Peyer's patch (tissue), 4 donors: Measurements from ENCODE around the gene FST.

Experiments used
- POLR2A ChIP-seq, 2 donors: fragments of 450-650 bp; IDR thresholded peaks; one replicate each; pipeline ENCODE4 v1.5.1; 2017; ENCODE audit warnings: antibody characterized with exemption in 2 of 2, mild to moderate bottlenecking in 2 of 2, moderate library complexity in 2 of 2
- TF ChIP-seq, protein P1 (sequence below), 6 experiments: fragments of 450-650 bp in 4 of 6; fragments of 200-600 bp in 2 of 6; sonication (generic) in 1 of 6; IDR thresholded peaks; one replicate each; pipeline ENCODE4 v1.5.1; 2017 to 2019; ENCODE audit warnings: antibody characterized with exemption in 6 of 6, mild to moderate bottlenecking in 3 of 6, moderate library complexity in 1 of 6

DNA sequence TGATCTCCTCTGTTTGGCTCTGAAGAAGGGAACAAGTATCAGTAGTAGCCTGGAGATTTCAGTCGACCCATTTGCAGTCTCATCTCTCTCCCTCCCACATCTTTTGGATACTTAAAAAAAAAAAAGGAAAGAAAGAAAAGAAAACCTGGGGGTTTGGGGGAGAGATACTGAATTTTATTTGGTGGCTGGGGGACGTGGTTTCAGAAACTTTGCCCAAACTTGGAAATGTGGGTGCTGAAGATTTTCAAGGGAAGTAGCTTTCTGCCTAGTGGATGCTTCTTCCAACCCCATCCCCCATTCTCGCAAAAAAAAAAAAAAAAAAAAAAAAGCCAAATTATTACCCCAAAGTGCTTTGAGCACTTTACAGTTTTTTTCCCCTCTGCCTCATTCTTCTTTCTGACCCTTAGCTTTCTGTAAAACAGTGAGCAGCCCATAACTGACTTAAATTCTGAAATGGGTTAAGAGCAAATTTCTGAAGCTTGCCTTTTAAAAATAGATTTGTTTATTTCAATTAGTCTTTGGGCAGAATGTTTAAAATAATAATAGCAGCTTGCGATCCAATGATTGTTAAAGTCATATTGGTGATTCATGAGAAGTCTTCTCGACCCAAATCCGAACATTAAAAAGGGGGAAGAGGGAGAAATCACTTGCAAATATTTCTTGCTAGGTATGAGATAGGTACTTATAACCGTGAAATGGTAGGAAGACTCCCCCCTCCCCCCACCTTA lies 894 bp downstream of the FST start:
- TF ChIP-seq, protein P1, sequence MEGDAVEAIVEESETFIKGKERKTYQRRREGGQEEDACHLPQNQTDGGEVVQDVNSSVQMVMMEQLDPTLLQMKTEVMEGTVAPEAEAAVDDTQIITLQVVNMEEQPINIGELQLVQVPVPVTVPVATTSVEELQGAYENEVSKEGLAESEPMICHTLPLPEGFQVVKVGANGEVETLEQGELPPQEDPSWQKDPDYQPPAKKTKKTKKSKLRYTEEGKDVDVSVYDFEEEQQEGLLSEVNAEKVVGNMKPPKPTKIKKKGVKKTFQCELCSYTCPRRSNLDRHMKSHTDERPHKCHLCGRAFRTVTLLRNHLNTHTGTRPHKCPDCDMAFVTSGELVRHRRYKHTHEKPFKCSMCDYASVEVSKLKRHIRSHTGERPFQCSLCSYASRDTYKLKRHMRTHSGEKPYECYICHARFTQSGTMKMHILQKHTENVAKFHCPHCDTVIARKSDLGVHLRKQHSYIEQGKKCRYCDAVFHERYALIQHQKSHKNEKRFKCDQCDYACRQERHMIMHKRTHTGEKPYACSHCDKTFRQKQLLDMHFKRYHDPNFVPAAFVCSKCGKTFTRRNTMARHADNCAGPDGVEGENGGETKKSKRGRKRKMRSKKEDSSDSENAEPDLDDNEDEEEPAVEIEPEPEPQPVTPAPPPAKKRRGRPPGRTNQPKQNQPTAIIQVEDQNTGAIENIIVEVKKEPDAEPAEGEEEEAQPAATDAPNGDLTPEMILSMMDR (IDR thresholded peaks at IDR 0.05), result no peak
- TF ChIP-seq POLR2A (IDR thresholded peaks at IDR 0.05), result no peak
